Activated T-cell treated with anti-CD3 and anti-CD28 coated beads for 24 hours (primary cell): ENCODE results near the gene SYPL2.
A peak's percentile ranks its signal among the peaks of the same experiment; 100 is the strongest.
"Not testable (repeated sequence)": the region's sequence is repeated elsewhere in the genome, so short reads cannot be mapped to it uniquely, and the experiment has no call there.

Experiments used
- DNase-seq: peaks from one replicate; pipeline ENCODE4 v3.0.0-alpha.2; 2020; ENCODE audit warnings: low read depth

The SYPL2 gene

GRCh38 chr1:109472779-109473178 lies 6.4 kb downstream of the SYPL2 start:
- DNase-seq, result no peak

- not testable (repeated sequence) for DNase-seq
Observed at GRCh38 chr1:109473284-109474057, 7.1 kb downstream of the SYPL2 start.

GRCh38 chr1:109474697-109475096 lies 8.4 kb downstream of the SYPL2 start:
- no peak for DNase-seq

- DNase-seq, result no peak
Observed at GRCh38 chr1:109475261-109475660, 8.9 kb downstream of the SYPL2 start.

- DNase-seq, result no peak
Observed at GRCh38 chr1:109476825-109477224, 10.5 kb downstream of the SYPL2 start.

- no peak for DNase-seq
Observed at GRCh38 chr1:109477821-109478220, 11.5 kb downstream of the SYPL2 start.

- DNase-seq, result no peak
Observed at GRCh38 chr1:109478806-109479205, 12.5 kb downstream of the SYPL2 start.

GRCh38 chr1:109479311-109479710 lies 13.0 kb downstream of the SYPL2 start:
- no peak for DNase-seq

GRCh38 chr1:109479901-109480300 lies 13.6 kb downstream of the SYPL2 start:
- no peak for DNase-seq

GRCh38 chr1:109481646-109482045 lies 15.3 kb downstream of the SYPL2 start:
- no peak for DNase-seq

- no peak for DNase-seq
Observed at GRCh38 chr1:109482242-109482641, 15.9 kb downstream of the SYPL2 start.

GRCh38 chr1:109482791-109483671 lies 16.7 kb downstream of the SYPL2 start:
- no peak for DNase-seq

GRCh38 chr1:109483672-109484518 lies 17.5 kb downstream of the SYPL2 start, which contains the start of gene ATXN7L2:
Gene ATXN7L2, plus strand, starts transcription at chr1:109483905. Its CDS starts 49 bp downstream, at chr1:109483954.
- peak; percentile 89 for DNase-seq

- DNase-seq, result no peak
Observed at GRCh38 chr1:109484519-109484975, 18.2 kb downstream of the SYPL2 start.

GRCh38 chr1:109485001-109485400 lies 18.7 kb downstream of the SYPL2 start:
- DNase-seq, result no peak

- DNase-seq, result no peak
Observed at GRCh38 chr1:109487261-109487660, 20.9 kb downstream of the SYPL2 start.

GRCh38 chr1:109488201-109488600 lies 21.9 kb downstream of the SYPL2 start:
- DNase-seq, result no peak

- no peak for DNase-seq
Observed at GRCh38 chr1:109488696-109489095, 22.4 kb downstream of the SYPL2 start.

GRCh38 chr1:109490029-109490933 lies 23.9 kb downstream of the SYPL2 start:
- peak; percentile 62 for DNase-seq

GRCh38 chr1:109490934-109491302 lies 24.6 kb downstream of the SYPL2 start:
- no peak for DNase-seq

- DNase-seq, result no peak
Observed at GRCh38 chr1:109491372-109491771, 25.0 kb downstream of the SYPL2 start.
